Type B pancreatic cell (in vitro differentiated cells): Measurements from ENCODE around the gene TRMO. TPM values are rescaled to one million over a fixed set of nuclear protein-coding genes. Genes with fewer than 3 reads are reported as not detected.

Source experiments
- DNase-seq: peaks from one replicate; pipeline ENCODE4 v3.0.0; 2021; ENCODE audit warnings: mixed read lengths; ENCODE audit not compliant: unreplicated experiment; ENCODE audit errors: extremely low spot score
- H3K27ac Mint-ChIP-seq: 2 replicates; pipeline ENCODE4 v1.8.0; 2021; ENCODE audit warnings: mild to moderate bottlenecking, mixed read lengths
- H3K27me3 Mint-ChIP-seq: 2 replicates; pipeline ENCODE4 v1.8.0; 2021; ENCODE audit warnings: mixed read lengths
- H3K36me3 Mint-ChIP-seq: 2 replicates; pipeline ENCODE4 v1.8.0; 2021; ENCODE audit warnings: mixed read lengths
- H3K4me1 Mint-ChIP-seq: one replicate; pipeline ENCODE4 v1.8.0; 2021; ENCODE audit warnings: mixed read lengths; ENCODE audit not compliant: unreplicated experiment
- H3K4me3 Mint-ChIP-seq: 2 replicates; pipeline ENCODE4 v1.8.0; 2021; ENCODE audit warnings: mild to moderate bottlenecking, mixed read lengths
- H3K9me3 Mint-ChIP-seq: 2 replicates; pipeline ENCODE4 v1.8.0; 2021; ENCODE audit warnings: mixed read lengths
- total RNA-seq: library from RNA; stranded (reverse); gene quantifications from 2 replicates; pipeline ENCODE4 v1.2.1, GENCODE V29; 2021; ENCODE audit warnings: low replicate concordance
- TF ChIP-seq, protein P1 (sequence below): fragments of 200-600 bp; sonication (generic); conservative IDR thresholded peaks from 2 replicates; pipeline ENCODE4 v1.5.0; 2021; ENCODE audit warnings: antibody characterized with exemption, mild to moderate bottlenecking

The TRMO gene
- total RNA-seq, 1 donor from 2014 or later: 11.3 TPM

DNA sequence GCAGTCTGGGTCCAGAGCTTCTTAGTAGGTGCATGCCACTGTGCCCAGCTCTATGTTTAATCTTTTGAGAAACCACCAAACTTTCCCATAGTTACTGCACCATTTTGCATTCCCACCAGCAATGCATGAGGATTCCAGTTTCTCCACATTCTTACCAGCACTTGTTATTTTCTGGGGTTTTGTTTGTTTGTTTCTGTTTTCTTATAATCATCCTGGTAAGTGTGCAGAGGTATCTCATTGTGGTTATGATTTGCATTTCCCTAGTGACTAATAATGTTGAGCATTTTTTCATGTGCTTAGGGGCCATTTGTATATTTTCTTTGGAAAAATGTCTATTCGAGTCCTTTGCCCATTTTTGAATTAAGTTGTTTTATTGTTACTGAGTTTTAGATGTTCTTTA is 57.9 kb downstream of the TRMO start:
- TF ChIP-seq, protein P1, sequence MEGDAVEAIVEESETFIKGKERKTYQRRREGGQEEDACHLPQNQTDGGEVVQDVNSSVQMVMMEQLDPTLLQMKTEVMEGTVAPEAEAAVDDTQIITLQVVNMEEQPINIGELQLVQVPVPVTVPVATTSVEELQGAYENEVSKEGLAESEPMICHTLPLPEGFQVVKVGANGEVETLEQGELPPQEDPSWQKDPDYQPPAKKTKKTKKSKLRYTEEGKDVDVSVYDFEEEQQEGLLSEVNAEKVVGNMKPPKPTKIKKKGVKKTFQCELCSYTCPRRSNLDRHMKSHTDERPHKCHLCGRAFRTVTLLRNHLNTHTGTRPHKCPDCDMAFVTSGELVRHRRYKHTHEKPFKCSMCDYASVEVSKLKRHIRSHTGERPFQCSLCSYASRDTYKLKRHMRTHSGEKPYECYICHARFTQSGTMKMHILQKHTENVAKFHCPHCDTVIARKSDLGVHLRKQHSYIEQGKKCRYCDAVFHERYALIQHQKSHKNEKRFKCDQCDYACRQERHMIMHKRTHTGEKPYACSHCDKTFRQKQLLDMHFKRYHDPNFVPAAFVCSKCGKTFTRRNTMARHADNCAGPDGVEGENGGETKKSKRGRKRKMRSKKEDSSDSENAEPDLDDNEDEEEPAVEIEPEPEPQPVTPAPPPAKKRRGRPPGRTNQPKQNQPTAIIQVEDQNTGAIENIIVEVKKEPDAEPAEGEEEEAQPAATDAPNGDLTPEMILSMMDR: no peak
- Mint-ChIP-seq H3K9me3 (no peaks in the 10 kb centered on the region), H3K36me3 (no peaks in the 10 kb centered on the region), H3K27me3 (peaks cover 85% of the 10 kb centered on the region), H3K4me3 (no peak overlapping the region), H3K27ac (no peak overlapping the region), H3K4me1 (peaks cover 4% of the 10 kb centered on the region)
- no peak for DNase-seq

DNA sequence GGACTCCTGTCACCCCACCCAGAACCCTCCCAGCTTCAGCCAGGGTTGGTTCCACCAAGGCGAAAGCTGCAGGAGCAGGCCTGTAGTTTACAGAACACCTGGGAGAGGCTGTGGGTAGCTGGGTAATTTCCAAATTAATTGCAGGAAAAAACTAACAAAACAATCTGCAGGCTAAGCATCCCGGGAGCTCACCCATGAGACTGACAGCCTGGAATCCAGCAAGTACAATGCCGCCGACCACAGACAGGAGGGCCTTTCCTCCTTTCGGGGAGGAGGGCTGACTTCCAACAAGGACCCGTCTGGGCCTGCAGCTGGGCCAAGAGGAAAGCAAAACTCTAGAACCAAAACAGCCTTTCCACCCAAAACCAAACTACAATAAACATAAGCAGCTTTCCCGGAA is 59.0 kb downstream of the TRMO start:
- TF ChIP-seq, protein P1: no peak
- no peaks in the 10 kb centered on the region for H3K9me3 Mint-ChIP-seq
- H3K36me3 Mint-ChIP-seq: no peaks in the 10 kb centered on the region
- no peaks in the 10 kb centered on the region for H3K4me1 Mint-ChIP-seq
- no peak overlapping the region for H3K27ac Mint-ChIP-seq
- no peak for DNase-seq
- H3K27me3 Mint-ChIP-seq: peaks cover 88% of the 10 kb centered on the region
- H3K4me3 Mint-ChIP-seq: no peak overlapping the region

DNA sequence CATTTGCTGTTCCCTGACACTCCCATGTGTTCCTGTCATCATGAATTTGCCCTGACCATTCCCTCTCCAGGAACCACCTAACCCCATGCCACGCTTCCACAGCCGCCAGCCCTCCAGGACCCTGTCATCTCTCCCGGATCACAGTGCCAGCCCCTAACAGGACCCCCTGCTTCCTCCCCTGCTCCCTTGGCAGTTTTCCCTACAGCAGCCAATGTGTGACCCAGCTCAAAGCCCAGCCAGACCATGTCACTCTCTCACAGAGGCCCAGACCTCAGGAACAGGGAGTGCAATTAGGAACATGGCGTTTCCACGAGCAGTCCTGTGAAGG is 61.2 kb downstream of the TRMO start:
- Mint-ChIP-seq H3K9me3 (no peaks in the 10 kb centered on the region), H3K27me3 (peaks cover 100% of the 10 kb centered on the region), H3K27ac (no peak overlapping the region), H3K4me1 (no peaks in the 10 kb centered on the region), H3K4me3 (no peak overlapping the region), H3K36me3 (no peaks in the 10 kb centered on the region)
- TF ChIP-seq, protein P1: no peak
- no peak for DNase-seq

- no peak overlapping the region for H3K4me3 Mint-ChIP-seq
- TF ChIP-seq, protein P1: no peak
- H3K27me3 Mint-ChIP-seq: peaks cover 100% of the 10 kb centered on the region
These were observed 61.7 kb downstream of the TRMO start for GRCh38 chr9:97860451-97861147.

GRCh38 chr9:97859346-97859745 is 63.0 kb downstream of the TRMO start:
- Mint-ChIP-seq H3K36me3 (no peaks in the 10 kb centered on the region), H3K9me3 (no peaks in the 10 kb centered on the region), H3K27me3 (peaks cover 97% of the 10 kb centered on the region), H3K27ac (no peak overlapping the region), H3K4me1 (no peaks in the 10 kb centered on the region), H3K4me3 (no peak overlapping the region)
- TF ChIP-seq, protein P1: no peak
- no peak for DNase-seq

More at GRCh38 chr9:97860451-97861147, 61.7 kb downstream of the TRMO start:
- Mint-ChIP-seq H3K27ac (no peak overlapping the region), H3K9me3 (no peaks in the 10 kb centered on the region), H3K36me3 (no peaks in the 10 kb centered on the region), H3K4me1 (no peaks in the 10 kb centered on the region)
- DNase-seq: no peak
